HG02885 (cell line): ENCODE results near the gene RPS6KC1.
"Not testable (repeated sequence)": the region's sequence is repeated elsewhere in the genome, so short reads cannot be mapped to it uniquely, and the experiment has no call there.

Experiments
- ATAC-seq: cut with Tn5 transposase; IDR thresholded peaks from one replicate; pipeline ENCODE4 v1.9.1; 2021; ENCODE audit warnings: mild to moderate bottlenecking; ENCODE audit not compliant: unreplicated experiment, poor library complexity

The RPS6KC1 gene

GRCh38 chr1:213318458-213318857, 267.4 kb downstream of the RPS6KC1 start:
- ATAC-seq = not testable (repeated sequence)

GRCh38 chr1:213320191-213320870, 269.3 kb downstream of the RPS6KC1 start:
- no peak for ATAC-seq
